Neural progenitor cell (in vitro differentiated cells): ENCODE measurements around the gene VSX1.

Experiments used
- CTCF ChIP-seq: fragments of 200-600 bp; sonication (generic); IDR thresholded peaks from 2 replicates; pipeline ENCODE4 v1.5.1; 2017; ENCODE audit warnings: antibody characterized with exemption, mild to moderate bottlenecking
- EZH2phosphoT487 ChIP-seq: fragments of 200-600 bp; sonication (generic); IDR thresholded peaks from 2 replicates; pipeline ENCODE4 v1.6.1; 2017; ENCODE audit warnings: antibody characterized with exemption

- TF ChIP-seq CTCF (peak; percentile 76), EZH2phosphoT487 (no peak)
Observed at GRCh38 chr20:25065625-25066338, 16.2 kb downstream of the VSX1 start.
